Measurements from ENCODE around the gene REC114.

DNA sequence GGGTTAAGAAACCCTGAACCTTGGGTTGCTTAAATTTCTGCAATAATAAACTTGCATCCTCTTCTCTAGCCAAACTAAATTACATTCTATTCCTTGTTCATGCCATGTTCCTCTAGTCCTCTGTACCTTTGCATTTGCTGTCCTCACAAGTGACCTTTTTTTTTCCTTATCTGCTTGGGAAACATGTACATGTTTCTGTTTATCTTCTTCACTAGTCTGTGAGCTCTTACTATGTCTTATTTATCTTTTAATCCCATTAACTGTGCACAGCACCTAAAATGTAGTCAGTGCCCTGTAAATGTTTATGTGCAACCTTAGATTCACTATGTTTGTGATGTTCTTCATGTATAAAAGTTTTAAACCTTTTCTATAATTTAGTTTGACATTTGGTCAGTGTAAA lies 61.9 kb downstream of the REC114 start:
- TF ChIP-seq EZH2 (IDR thresholded peaks at IDR 0.05; ENCODE audit: low read length), result no peak
- TF ChIP-seq, protein P1, sequence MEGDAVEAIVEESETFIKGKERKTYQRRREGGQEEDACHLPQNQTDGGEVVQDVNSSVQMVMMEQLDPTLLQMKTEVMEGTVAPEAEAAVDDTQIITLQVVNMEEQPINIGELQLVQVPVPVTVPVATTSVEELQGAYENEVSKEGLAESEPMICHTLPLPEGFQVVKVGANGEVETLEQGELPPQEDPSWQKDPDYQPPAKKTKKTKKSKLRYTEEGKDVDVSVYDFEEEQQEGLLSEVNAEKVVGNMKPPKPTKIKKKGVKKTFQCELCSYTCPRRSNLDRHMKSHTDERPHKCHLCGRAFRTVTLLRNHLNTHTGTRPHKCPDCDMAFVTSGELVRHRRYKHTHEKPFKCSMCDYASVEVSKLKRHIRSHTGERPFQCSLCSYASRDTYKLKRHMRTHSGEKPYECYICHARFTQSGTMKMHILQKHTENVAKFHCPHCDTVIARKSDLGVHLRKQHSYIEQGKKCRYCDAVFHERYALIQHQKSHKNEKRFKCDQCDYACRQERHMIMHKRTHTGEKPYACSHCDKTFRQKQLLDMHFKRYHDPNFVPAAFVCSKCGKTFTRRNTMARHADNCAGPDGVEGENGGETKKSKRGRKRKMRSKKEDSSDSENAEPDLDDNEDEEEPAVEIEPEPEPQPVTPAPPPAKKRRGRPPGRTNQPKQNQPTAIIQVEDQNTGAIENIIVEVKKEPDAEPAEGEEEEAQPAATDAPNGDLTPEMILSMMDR (optimal IDR thresholded peaks at IDR 0.05 in 1 of 3, IDR thresholded peaks at IDR 0.05 in 1 of 3, conservative IDR thresholded peaks at IDR 0.05 in 1 of 3; ENCODE audit: extremely low read depth in 1 of 3, insufficient read depth in 2 of 3, low read length in 3 of 3), result no peak
